SK-N-SH (cell line): ENCODE measurements around the gene TSPAN31. TPM values are rescaled to one million over a fixed set of nuclear protein-coding genes. Genes with fewer than 3 reads are reported as not detected.

Source experiments
- CTCF ChIA-PET: fragments of 300-600, 350-600 bp; formaldehyde crosslinking; extraction: SDS; loops from one replicate; lab custom pipeline; 2021; lab: Yijun Ruan, JAX
- POLR2A ChIA-PET: fragments of 350-600 bp; sonication (Branson Sonifier 250); formaldehyde crosslinking; extraction: SDS; loops from one replicate; lab custom pipeline; 2020; ENCODE audit warnings: antibody characterized with exemption, inconsistent platforms; lab: Yijun Ruan, JAX
- DNase-seq: peaks from one replicate; pipeline ENCODE4 v3.0.0; 2012
- H2AFZ ChIP-seq: fragments of 200-600 bp; sonication (generic); 2 replicates; pipeline ENCODE4 v1.8.1; 2016; ENCODE audit warnings: antibody characterized with exemption, mild to moderate bottlenecking, low read depth
- H3F3A ChIP-seq: fragments of 200-600 bp; sonication (generic); replicated peaks from 2 replicates; pipeline ENCODE3; 2016; ENCODE audit warnings: antibody characterized with exemption, mild to moderate bottlenecking; ENCODE audit not compliant: insufficient read depth
- H3K27ac ChIP-seq, 2 experiments: fragments of 200-500 bp in 1 of 2; fragments of 200-600 bp in 1 of 2; sonication (Bioruptor generic) in 1 of 2; sonication (generic), shearing (Covaris generic) in 1 of 2; 2 replicates each; pipeline versions ENCODE4 v1.5.1 to v1.6.1; 2014 to 2016; ENCODE audit warnings: low read depth in 2 of 2, inconsistent platforms in 1 of 2, low read length in 1 of 2, mild to moderate bottlenecking in 1 of 2, mixed read lengths in 1 of 2
- H3K27me3 ChIP-seq: fragments of 200-600 bp; sonication (generic), shearing (Covaris generic); 2 replicates; pipeline ENCODE4 v1.6.1; 2016; ENCODE audit warnings: mixed run types; ENCODE audit not compliant: insufficient read depth
- H3K36me3 ChIP-seq, 2 experiments: fragments of 200-500 bp in 1 of 2; fragments of 200-600 bp in 1 of 2; sonication (Bioruptor generic) in 1 of 2; sonication (generic) in 1 of 2; replicated peaks in 1 of 2; 2 replicates each; pipeline versions ENCODE3 to v1.5.1; 2014 to 2016; ENCODE audit warnings: low read length in 1 of 2, mild to moderate bottlenecking in 1 of 2; ENCODE audit not compliant: insufficient read depth in 2 of 2, control insufficient read depth in 1 of 2
- H3K4me1 ChIP-seq, 2 experiments: fragments of 200-500 bp in 1 of 2; fragments of 200-600 bp in 1 of 2; sonication (Bioruptor generic) in 1 of 2; sonication (generic), shearing (Covaris generic) in 1 of 2; 2 replicates each; pipeline versions ENCODE4 v1.5.1 to v1.6.1; 2014 to 2016; ENCODE audit warnings: low read depth in 1 of 2, low read length in 1 of 2, mixed run types in 1 of 2; ENCODE audit not compliant: insufficient read depth in 2 of 2, control insufficient read depth in 1 of 2
- H3K4me2 ChIP-seq: fragments of 200-600 bp; sonication (generic), shearing (Covaris generic); 2 replicates; pipeline ENCODE4 v1.6.1; 2017; ENCODE audit warnings: mixed run types
- H3K4me3 ChIP-seq, 2 experiments: fragments of 200-500 bp in 1 of 2; fragments of 200-600 bp in 1 of 2; sonication (Bioruptor generic) in 1 of 2; sonication (generic), shearing (Covaris generic) in 1 of 2; 2 replicates each; pipeline versions ENCODE4 v1.5.1 to v1.8.1; 2014 to 2016; ENCODE audit warnings: low read depth in 2 of 2, inconsistent platforms in 1 of 2, low read length in 1 of 2, mild to moderate bottlenecking in 1 of 2, mixed read lengths in 1 of 2, moderate library complexity in 1 of 2
- H3K79me2 ChIP-seq: fragments of 200-600 bp; sonication (generic); 2 replicates; pipeline ENCODE4 v1.8.1; 2017; ENCODE audit warnings: mild to moderate bottlenecking; ENCODE audit not compliant: insufficient read depth
- H3K9ac ChIP-seq: fragments of 200-600 bp; sonication (generic); 2 replicates; pipeline ENCODE4 v1.6.1; 2017; ENCODE audit warnings: mixed run types
- H3K9me2 ChIP-seq: fragments of 200-600 bp; sonication (generic); 2 replicates; pipeline ENCODE4 v1.6.1; 2017; ENCODE audit warnings: mixed run types
- H3K9me3 ChIP-seq: fragments of 200-600 bp; sonication (generic); 2 replicates; pipeline ENCODE4 v1.6.1; 2017; ENCODE audit warnings: mixed run types, mild to moderate bottlenecking, moderate library complexity
- H4K20me1 ChIP-seq: fragments of 200-600 bp; sonication (generic); 2 replicates; pipeline ENCODE4 v1.6.1; 2017; ENCODE audit warnings: mild to moderate bottlenecking, mixed run types; ENCODE audit not compliant: insufficient read depth
- CHD2 ChIP-seq: fragments of 150-350 bp; IDR thresholded peaks from 2 replicates; pipeline ENCODE4 v1.6.1; 2018; ENCODE audit warnings: low read length; ENCODE audit not compliant: partially characterized antibody
- ELF1 ChIP-seq: IDR thresholded peaks from 2 replicates; pipeline ENCODE4 v1.4.0; 2012
- EP300 ChIP-seq, 2 experiments: IDR thresholded peaks; 2 replicates each; pipeline versions ENCODE4 v1.4.0 to v1.6.1; 2012; ENCODE audit warnings: borderline replicate concordance in 1 of 2, low read depth in 1 of 2, low read length in 1 of 2
- EZH2phosphoT487 ChIP-seq: fragments of 200-600 bp; sonication (generic); IDR thresholded peaks from 2 replicates; pipeline ENCODE4 v1.6.1; 2017; ENCODE audit warnings: low read depth, mixed run types, mild to moderate bottlenecking, antibody characterized with exemption, moderate library complexity, borderline replicate concordance
- FOXJ3 ChIP-seq: sonication (generic); formaldehyde crosslinking; IDR thresholded peaks from 2 replicates; pipeline ENCODE4 v1.5.1; 2020; ENCODE audit warnings: mild to moderate bottlenecking, missing genetic modification reagents
- GATA2 ChIP-seq: sonication (generic); formaldehyde crosslinking; IDR thresholded peaks from 2 replicates; pipeline ENCODE4 v1.5.0; 2020; ENCODE audit warnings: mild to moderate bottlenecking, missing genetic modification reagents
- JUND ChIP-seq: IDR thresholded peaks from 2 replicates; pipeline ENCODE4 v1.4.0; 2012
- MEF2A ChIP-seq: IDR thresholded peaks from 2 replicates; pipeline ENCODE4 v1.4.0; 2012; ENCODE audit warnings: low read depth, borderline replicate concordance
- MXI1 ChIP-seq: IDR thresholded peaks from 2 replicates; pipeline ENCODE4 v1.6.1; 2012; ENCODE audit warnings: mild to moderate bottlenecking, low read depth, low read length, improper control_type of control experiment
- NRF1 ChIP-seq: IDR thresholded peaks from 2 replicates; pipeline ENCODE4 v1.6.1; 2012; ENCODE audit warnings: low read depth, mild to moderate bottlenecking, low read length
- POLR2AphosphoS5 ChIP-seq: IDR thresholded peaks from 2 replicates; pipeline ENCODE4 v1.6.1; 2012; ENCODE audit warnings: low read depth, low read length
- RAD21 ChIP-seq: IDR thresholded peaks from 2 replicates; pipeline ENCODE4 v1.6.1; 2012; ENCODE audit warnings: mild to moderate bottlenecking, low read length
- RCOR1 ChIP-seq: fragments of 150-350 bp; IDR thresholded peaks from 2 replicates; pipeline ENCODE4 v1.6.1; 2017; ENCODE audit warnings: antibody characterized with exemption, low read length
- RFX5 ChIP-seq: IDR thresholded peaks from 2 replicates; pipeline ENCODE4 v1.6.1; 2012; ENCODE audit warnings: mild to moderate bottlenecking, improper control_type of control experiment, low read length
- RXRA ChIP-seq: IDR thresholded peaks from 2 replicates; pipeline ENCODE4 v1.4.0; 2012; ENCODE audit warnings: low read depth, mild to moderate bottlenecking, borderline replicate concordance
- SIN3A ChIP-seq: IDR thresholded peaks from 2 replicates; pipeline ENCODE4 v1.6.1; 2012; ENCODE audit warnings: low read depth, mild to moderate bottlenecking, low read length, moderate library complexity, borderline replicate concordance
- SMC3 ChIP-seq: IDR thresholded peaks from 2 replicates; pipeline ENCODE4 v1.6.1; 2012; ENCODE audit warnings: low read depth, low read length, improper control_type of control experiment
- TAF1 ChIP-seq: IDR thresholded peaks from 2 replicates; pipeline ENCODE4 v1.6.1; 2012; ENCODE audit warnings: low read depth, mild to moderate bottlenecking, low read length, moderate library complexity, borderline replicate concordance
- TCF12 ChIP-seq: IDR thresholded peaks from 2 replicates; pipeline ENCODE4 v1.4.0; 2012
- TEAD4 ChIP-seq: IDR thresholded peaks from 2 replicates; pipeline ENCODE4 v1.4.0; 2012; ENCODE audit warnings: mild to moderate bottlenecking, borderline replicate concordance; ENCODE audit not compliant: insufficient read depth
- WGBS: methylation state at CpG from one replicate; pipeline ENCODE4 v1.1.6; 2017; ENCODE audit warnings: low lambda C conversion rate; 5-methylcytosine and 5-hydroxymethylcytosine counted together
- polyA plus RNA-seq, 3 experiments: library from polyadenylated mRNA; depleted of rRNA; stranded (reverse); fragments of >200 nt; gene quantifications; 2 replicates each; pipeline ENCODE4 v1.2.3, GENCODE V29; 2012
- TF ChIP-seq, protein P1 (sequence below): IDR thresholded peaks from 2 replicates; pipeline ENCODE4; 2012
- TF ChIP-seq, protein P2 (sequence below): IDR thresholded peaks from 2 replicates; pipeline ENCODE4 v1.4.0; 2012; ENCODE audit warnings: low read depth, borderline replicate concordance
- TF ChIP-seq, protein P3 (sequence below): IDR thresholded peaks from 2 replicates; pipeline ENCODE4 v1.4.0; 2012; ENCODE audit warnings: low read depth

The TSPAN31 gene
- polyA plus RNA-seq, 1 of the 3 experiments (the other 2 are of a cell fraction), result 36.8 TPM

DNA sequence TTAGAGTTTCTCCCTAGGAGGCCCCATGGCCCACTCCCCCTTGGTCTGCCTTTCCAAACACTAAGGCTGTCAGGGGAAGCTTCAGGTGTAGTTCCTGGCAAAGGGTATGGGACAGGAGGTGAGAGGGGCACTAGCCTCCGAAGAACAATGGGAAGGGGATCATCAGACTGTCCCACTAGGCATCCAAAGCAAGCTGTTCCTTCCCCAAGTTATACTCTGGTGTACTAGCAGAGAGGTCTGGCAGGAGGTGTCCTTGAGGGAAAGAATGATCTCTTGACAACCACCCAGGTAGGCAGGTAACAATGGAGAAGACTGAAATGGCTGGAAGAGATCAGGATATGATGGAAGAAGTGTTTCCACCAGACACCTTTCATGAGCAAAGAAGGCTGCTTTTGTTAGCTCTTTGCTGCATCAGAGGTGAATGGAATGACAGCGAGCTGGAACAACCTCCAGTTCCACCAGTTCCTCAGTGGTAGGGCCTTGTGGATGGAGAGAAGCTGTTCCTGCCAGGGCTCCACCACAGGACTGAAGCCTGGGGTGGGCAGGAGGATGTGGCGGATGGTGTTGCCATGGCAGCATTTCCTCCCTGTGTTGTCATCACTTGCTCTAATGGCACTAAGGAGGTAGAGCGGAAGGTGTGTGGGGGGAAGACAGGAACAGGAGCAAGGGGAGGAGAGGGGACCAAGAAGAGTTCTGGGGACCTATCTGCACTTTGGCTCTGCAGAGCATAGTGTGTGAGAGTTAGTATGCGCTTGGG lies 4.0 kb upstream of the TSPAN31 start:
- Histone ChIP-seq H3K27me3 (no peaks in the 10 kb centered on the region), H3K27ac (no peak overlapping the region), H3K4me1 (peaks cover 0 to 32% of the 10 kb centered on the region in 2 experiments; a peak in 2 of 4 replicates), H3K4me2 (no peak overlapping the region), H3K9me2 (no peaks in the 10 kb centered on the region), H3K9me3 (no peaks in the 10 kb centered on the region), H3K4me3 (no peak overlapping the region), H4K20me1 (no peaks in the 10 kb centered on the region), H3F3A (peaks cover 16% of the 10 kb centered on the region), H2AFZ (no peak overlapping the region), H3K9ac (no peak overlapping the region), H3K36me3 (no peaks in the 10 kb centered on the region), H3K79me2 (no peaks in the 10 kb centered on the region; the same call in 1 of the 2 replicates)
- ChIA-PET POLR2A (no interaction called here), CTCF (interaction anchor here (1.0 to 2.2 kb wide), 4 partner anchors 15 to 157 kb away, joined by 3 to 7 read pairs (median 5); partner anchors contain the start of gene B4GALNT1)
- DNase-seq, result no peak
- 90% methylated on average over 4 of the region's 5 CpGs for WGBS
- TF ChIP-seq SMC3 (no peak), MXI1 (no peak), GATA2 (CRISPR knock-in tag) (no peak), TAF1 (no peak), TEAD4 (no peak), NRF1 (no peak), MEF2A (no peak), TCF12 (no peak), RXRA (no peak), FOXJ3 (CRISPR knock-in tag) (no peak), RFX5 (no peak), EZH2phosphoT487 (no peak), JUND (no peak), RAD21 (no peak)
- TF ChIP-seq, protein P1, sequence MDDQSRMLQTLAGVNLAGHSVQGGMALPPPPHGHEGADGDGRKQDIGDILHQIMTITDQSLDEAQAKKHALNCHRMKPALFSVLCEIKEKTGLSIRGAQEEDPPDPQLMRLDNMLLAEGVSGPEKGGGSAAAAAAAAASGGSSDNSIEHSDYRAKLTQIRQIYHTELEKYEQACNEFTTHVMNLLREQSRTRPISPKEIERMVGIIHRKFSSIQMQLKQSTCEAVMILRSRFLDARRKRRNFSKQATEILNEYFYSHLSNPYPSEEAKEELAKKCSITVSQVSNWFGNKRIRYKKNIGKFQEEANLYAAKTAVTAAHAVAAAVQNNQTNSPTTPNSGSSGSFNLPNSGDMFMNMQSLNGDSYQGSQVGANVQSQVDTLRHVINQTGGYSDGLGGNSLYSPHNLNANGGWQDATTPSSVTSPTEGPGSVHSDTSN, result no peak
- TF ChIP-seq, protein P2, sequence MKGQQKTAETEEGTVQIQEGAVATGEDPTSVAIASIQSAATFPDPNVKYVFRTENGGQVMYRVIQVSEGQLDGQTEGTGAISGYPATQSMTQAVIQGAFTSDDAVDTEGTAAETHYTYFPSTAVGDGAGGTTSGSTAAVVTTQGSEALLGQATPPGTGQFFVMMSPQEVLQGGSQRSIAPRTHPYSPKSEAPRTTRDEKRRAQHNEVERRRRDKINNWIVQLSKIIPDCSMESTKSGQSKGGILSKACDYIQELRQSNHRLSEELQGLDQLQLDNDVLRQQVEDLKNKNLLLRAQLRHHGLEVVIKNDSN, result no peak

DNA sequence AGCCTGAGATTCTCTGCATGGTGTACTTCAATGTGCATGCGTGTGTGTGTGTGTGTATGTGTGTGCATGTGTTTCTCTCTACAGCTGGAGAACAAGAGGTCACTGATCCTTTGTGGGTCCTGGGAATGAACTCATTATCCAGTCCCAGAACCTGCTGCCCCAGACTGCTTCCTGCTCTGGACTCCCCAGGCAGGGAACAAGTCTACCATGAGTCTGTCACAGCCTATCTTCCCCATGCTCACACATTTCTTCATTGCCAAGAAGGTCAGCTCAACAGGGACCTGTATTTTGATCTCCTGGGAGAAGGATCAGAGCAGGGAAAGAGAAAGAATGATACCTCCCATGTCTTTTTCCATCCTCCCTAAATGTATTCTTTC lies 3.4 kb upstream of the TSPAN31 start:
- Histone ChIP-seq H3K27me3 (no peaks in the 10 kb centered on the region), H3F3A (peaks cover 19% of the 10 kb centered on the region), H3K9ac (no peak overlapping the region), H4K20me1 (no peaks in the 10 kb centered on the region), H3K27ac (no peak overlapping the region), H3K4me1 (peaks cover 0 to 33% of the 10 kb centered on the region in 2 experiments; a peak in 3 of 4 replicates), H3K79me2 (no peaks in the 10 kb centered on the region; the same call in 1 of the 2 replicates), H3K9me3 (no peaks in the 10 kb centered on the region), H3K9me2 (no peaks in the 10 kb centered on the region), H2AFZ (no peak overlapping the region), H3K36me3 (peaks cover 2 to 3% of the 10 kb centered on the region in 2 experiments), H3K4me2 (no peak overlapping the region), H3K4me3 (no peak overlapping the region)
- POLR2A ChIA-PET, result no interaction called here
- DNase-seq, result no peak
- 90% methylated on average over 1 of the region's 1 CpG for WGBS
- CTCF ChIA-PET, result interaction anchor here (0.6 to 2.2 kb wide), 4 partner anchors 15 to 1316 kb away, joined by 3 to 7 read pairs (median 5); no protein-coding TSS in a partner anchor
- TF ChIP-seq RCOR1, result no peak
- TF ChIP-seq CHD2, result no peak
- no peak for TF ChIP-seq RFX5
- TF ChIP-seq EZH2phosphoT487, result no peak
- TF ChIP-seq, protein P3, sequence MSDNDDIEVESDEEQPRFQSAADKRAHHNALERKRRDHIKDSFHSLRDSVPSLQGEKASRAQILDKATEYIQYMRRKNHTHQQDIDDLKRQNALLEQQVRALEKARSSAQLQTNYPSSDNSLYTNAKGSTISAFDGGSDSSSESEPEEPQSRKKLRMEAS, result no peak
- no peak for TF ChIP-seq JUND
- TF ChIP-seq RAD21, result no peak
- TF ChIP-seq POLR2AphosphoS5, result no peak
- TF ChIP-seq SIN3A, result no peak
- TF ChIP-seq TAF1, result no peak
- TF ChIP-seq RXRA, result no peak
- TF ChIP-seq EP300 (IDR thresholded peaks at IDR 0.05; ENCODE audit: borderline replicate concordance in 1 of 2, low read depth in 1 of 2, low read length in 1 of 2), result no peak
- TF ChIP-seq, protein P2, result no peak
- TF ChIP-seq ELF1, result no peak
